ENCODE measurements around the gene LAT.

- TF ChIP-seq CTCF (IDR thresholded peaks at IDR 0.05) (no peak), POLR2A (IDR thresholded peaks at IDR 0.05) (no peak)
Observed at GRCh38 chr16:29024278-29024677, 39.4 kb downstream of the LAT start.
